Hypothalamus (tissue), 51 donors: ENCODE data around the gene RSPH9.

Experiments used
- DNase-seq, 51 donors: peaks; one replicate each; lab custom pipeline; 2025; lab: John Stamatoyannopoulos, UW

RSPH9 gene

DNA sequence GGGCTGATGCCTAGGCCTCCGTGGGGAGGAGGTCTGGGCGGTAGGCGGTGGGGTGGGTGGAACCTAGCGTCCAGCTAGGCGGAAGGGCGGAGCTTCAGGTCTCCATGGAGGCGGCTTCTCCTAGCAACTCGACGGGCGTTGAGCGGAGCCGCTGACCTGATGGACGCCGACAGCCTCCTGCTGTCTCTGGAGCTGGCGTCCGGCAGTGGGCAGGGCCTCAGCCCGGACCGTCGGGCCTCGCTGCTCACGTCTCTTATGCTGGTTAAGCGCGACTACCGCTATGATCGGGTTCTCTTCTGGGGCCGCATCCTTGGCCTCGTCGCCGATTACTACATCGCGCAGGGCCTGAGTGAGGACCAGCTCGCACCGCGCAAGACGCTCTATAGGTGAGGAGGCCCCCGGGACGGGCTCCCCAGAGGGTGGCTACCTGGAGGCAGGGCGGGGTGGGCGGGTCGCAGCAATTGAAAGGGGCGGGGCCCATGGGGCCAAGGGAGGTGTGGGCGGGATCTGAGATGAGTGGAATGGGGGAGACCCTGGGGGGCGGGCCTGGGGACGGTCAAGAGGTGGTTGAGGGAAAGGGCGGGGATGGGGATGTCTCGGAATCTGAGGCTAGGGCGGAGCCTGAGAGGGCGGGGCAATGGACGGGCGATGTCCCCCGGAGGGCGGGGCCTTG is at the start of gene RSPH9:
Gene RSPH9, plus strand, starts transcription at position 97 of the 673 bp plus-strand sequence. Its CDS starts 63 bp downstream, at position 160.
- peak in 21 of 51 donors; percentile 10 to 52 (median 26) for DNase-seq

- DNase-seq = no peak
These were observed 44.2 kb upstream of the RSPH9 start for GRCh38 chr6:43600595-43600994.

DNA sequence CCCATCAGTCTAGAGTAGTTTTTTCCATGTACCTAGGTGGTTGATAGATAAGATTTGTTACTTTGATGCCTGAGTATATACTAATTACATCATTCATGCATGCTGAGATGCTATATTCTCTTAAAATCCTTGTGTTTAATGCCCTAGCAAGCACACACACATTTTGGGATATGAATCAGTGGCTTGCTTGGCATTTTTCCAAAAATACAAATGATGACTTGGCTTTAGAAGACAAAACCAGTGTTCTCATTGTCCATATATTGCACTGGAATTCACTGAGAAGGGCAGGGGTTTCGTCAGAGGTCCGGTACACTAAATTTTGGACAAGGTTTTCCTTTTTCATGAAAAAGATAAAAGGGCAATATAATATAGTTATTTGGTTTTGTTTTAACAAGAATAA is 40.7 kb upstream of the RSPH9 start:
- no peak for DNase-seq

DNA sequence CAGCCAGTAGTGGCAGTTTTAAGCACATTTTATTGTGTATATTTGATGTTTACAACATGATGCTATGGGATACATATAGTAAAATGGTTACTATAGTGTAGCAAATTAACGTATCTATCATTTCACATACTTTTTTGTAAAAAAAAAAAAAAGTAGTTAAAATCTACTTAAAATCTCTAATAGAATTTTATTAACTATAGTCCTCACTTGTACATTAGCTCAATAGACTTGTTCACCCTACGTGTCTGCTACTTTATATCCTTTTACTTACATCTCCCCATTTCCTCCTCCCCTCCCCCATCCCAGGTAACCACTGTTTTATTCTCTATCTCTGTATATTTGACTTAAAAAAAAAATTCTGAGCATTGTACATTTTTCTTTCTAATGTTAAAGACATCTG is 38.8 kb upstream of the RSPH9 start:
- no peak for DNase-seq

DNA sequence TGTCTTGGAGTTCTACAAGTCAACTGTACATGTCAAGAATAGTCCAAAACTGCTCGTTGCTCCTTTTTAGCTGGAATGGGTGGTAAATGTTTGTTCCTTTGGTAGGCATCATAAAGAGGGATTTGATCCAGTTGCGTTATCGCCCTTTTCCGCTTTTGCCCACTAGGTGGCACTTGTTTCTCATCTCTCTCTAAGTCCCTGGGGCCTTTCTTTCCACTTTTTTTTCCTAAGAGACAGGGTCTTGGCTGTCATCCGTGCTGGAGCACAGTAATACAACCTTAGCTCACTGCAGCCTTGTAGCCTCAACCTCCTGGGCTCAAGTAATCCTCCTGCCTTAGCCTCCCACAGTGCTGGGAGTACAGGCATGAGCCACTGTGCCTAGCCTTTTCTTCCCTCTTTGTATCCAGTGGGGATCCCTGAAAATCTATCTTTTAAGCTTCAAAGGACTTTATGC is 36.5 kb upstream of the RSPH9 start:
- peak in 32 of 51 donors; percentile 2 to 73 (median 36) for DNase-seq

- DNase-seq = no peak
These were observed 36.0 kb upstream of the RSPH9 start for GRCh38 chr6:43608807-43609206.

- DNase-seq = no peak
These were observed 35.4 kb upstream of the RSPH9 start for GRCh38 chr6:43609402-43609801.

DNA sequence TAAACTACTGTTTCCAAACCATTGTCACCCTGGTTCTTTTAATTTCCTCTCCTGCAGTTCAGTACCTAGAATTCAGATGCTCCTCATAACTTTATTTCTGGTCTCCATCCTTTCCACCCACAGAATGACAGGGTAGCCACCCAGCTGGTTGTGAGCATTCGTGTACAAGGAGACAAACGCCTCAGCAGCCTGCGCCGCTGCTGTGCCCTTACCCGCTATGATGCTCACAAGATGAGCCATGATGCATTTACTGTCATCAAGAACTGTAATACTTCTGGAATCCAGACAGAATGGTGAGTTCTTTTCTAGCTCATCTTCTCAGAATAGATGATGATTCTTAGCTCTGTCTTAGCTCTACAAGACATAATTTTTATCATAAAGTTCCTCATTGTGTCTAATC is 34.4 kb upstream of the RSPH9 start:
- DNase-seq = peak in 1 of 51 donors; percentile 46

- peak in 1 of 51 donors; percentile 16 for DNase-seq
These were observed 31.0 kb upstream of the RSPH9 start for GRCh38 chr6:43613721-43614395.

DNA sequence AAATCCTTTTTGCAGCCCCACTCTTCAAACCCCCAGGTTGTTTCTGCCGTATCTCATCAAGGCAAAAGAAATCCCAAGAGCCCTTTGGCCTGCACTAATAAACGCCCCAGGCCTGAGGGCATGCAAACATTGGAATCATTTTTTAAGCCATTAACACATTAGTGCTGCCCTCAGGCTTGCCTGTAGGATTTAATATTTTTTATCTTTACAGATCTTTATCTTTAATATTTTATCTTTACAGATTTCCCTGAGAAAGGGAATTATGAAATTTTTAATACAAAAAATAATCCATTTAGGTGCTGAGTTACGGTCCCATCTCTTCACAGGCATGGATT is 30.5 kb upstream of the RSPH9 start:
- no peak for DNase-seq

DNA sequence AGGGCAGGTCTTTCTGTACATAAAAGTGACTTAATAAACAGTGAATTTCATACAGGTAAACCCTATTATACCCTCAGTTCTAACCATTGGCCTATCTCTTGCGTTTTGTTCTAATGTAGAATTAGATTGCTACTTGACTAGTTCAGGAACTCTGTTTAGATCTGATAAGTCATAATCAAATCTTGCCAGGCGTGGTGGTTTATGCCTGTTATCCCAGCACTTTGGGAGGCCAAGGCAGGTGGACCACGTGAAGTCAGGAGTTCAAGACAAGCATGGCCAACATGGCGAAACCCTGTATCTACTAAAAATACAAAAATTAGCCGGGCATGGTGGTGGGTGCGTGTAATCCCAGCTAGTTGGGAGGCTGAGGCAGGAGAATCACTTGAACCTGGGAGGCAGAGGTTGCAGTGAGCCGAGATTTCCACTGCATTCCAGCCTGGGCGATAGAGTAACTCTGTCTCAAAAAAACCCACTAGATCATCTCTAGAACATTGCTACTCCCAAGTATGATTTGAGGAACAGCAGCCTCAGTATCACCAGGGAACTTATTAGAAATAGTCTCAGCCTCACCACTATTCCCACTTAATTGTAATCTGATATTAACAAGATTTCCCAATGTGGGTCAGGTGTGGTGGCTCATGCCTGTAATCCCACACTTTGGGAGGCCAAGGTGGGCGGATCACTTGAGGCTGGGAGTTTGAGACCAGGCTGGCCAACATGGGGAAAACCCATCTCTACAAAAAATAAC is 27.9 kb upstream of the RSPH9 start:
- no peak for DNase-seq

DNA sequence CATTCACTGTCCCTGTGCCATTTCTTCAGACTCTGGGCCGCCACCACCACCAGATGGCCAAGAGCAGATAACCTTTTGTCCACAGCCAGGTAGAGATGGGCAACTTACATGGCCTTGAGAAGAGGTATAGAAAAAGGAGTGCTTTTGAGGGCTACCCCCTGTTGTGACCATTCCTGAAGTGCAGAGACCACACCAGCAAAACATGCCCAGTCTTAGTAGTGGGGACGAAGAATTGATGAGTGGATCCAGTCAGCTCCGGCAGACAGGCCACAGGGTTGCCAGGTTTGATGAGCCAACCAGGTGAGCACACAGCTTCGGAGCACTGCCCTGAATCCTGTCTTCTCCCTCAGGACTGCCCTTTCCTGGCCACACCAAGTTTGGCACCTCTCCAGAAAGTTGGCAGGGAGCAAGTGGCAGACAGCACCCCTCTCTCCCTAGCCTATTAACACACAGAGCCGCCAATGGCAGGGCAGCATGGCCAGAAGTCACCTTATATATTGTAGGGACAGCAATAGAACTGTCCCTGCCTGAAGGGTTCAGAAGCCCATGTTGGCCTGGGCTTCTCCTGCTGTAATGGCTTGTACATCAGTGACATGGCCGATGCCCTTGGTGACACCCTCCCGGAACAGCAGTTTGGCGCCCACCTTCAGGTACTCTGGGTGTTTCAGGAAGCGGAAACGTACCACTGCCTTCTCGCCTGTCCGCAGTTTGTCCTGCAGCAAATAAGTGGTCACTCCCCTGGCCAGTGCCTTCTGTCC is 23.6 kb upstream of the RSPH9 start:
- no peak for DNase-seq

DNA sequence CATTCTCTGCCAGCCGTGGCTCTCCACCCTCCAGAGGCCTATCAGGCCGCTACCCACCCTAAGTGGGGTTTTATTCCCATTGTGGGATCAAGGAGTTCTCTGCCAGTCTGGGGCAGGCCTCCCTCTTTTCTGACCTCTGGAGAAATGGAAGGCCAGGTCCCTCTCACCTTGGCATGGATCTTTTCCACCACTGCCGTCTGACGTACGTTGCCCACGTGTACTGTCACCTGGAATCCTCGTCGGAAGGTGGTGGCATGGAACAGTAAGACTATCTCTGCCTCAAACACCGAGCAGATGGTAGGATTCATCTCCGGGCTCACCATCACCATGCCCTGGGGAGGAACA is 23.0 kb upstream of the RSPH9 start:
- no peak for DNase-seq

DNA sequence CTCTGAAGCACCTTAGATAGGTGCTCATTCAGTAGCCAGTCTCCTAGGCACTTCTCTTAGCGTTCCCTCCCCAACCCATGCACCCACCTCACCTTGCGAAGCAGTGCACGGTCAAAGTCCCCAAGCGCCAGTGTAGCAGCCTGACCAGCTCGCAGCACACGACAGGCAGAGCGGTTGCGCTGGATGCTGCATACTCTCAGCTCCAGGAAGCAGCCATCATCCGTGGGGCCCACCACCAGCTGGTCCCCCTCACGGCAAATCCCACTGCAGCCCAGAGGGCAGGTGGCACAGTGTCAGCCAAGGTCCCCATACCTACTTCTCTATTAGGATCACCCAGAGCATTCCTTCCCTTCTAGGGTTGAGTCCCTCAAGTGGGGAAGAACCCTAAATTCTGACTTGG is 22.3 kb upstream of the RSPH9 start:
- DNase-seq = no peak

DNA sequence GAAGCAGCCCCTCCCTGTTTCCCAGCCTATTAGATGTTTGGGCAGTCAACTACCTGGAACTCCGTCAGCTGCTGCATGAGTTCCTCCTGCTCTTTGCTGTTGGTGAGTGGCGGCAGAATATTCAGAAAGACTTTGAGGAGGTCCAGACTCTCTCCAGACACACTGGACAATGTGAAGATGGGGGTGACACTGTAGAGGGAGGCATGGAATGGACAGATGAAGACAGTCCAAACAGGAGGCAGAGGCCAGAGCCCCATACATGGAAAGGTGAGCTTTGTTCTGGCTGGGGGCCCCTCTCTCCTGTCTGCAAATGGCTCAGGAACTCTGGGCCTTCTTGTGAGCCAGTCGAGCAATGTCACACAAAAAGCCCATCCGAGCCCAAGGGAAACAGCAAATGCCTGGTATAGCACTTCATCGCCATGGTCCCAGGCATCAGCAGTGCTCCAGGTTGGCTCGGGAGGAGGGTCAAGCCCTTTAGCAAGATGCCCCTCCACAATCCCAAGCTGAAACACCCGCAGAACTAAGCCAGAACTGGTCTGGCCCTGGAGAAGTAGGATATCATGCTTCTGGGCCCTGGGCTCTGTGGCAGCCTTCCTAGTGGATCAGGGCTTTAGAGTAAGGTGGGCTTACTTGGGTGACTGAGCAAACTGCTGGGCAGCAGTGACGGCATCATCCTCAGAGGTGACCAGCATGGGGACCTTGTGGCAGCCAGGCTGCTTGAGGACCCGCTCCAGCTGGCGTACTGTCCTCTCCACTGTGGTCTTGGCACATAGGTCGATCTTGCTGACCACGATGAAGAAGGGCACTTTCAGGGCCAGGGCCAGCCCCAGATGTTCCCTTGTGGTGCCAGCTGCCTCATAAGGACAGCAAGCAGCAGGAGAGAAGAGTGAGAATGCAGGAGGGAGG is 20.7 kb upstream of the RSPH9 start:
- no peak for DNase-seq

GRCh38 chr6:43624786-43625288 is 20.0 kb upstream of the RSPH9 start:
- DNase-seq = no peak

DNA sequence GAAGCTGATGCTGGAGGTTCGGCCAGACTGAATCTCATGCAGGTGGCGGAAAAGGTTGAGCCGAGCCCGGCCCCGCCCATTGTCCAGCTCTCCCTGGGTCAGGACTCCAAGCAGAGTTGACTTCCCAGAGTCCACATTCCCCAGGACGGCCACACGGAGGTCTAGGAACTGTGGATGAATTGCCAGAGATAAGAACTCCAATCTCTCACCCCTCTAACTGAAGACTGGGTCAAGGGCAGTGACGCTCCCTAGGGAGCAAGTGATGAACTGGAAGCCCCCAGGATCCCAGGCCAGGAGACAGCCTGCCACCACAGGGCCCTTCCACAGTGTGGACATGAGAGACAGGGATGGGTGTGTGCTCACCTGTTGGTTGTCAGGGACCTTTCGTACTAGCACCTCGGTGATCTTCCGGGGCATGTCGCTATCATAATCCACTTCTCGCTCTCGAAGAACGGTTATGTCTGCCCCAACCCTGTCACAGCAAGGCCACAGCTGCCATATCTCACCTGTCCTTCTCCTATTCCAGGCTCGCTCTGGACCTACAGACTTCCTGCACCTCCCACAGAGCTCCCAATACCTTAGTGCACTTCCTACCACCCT is 19.3 kb upstream of the RSPH9 start:
- no peak for DNase-seq

DNA sequence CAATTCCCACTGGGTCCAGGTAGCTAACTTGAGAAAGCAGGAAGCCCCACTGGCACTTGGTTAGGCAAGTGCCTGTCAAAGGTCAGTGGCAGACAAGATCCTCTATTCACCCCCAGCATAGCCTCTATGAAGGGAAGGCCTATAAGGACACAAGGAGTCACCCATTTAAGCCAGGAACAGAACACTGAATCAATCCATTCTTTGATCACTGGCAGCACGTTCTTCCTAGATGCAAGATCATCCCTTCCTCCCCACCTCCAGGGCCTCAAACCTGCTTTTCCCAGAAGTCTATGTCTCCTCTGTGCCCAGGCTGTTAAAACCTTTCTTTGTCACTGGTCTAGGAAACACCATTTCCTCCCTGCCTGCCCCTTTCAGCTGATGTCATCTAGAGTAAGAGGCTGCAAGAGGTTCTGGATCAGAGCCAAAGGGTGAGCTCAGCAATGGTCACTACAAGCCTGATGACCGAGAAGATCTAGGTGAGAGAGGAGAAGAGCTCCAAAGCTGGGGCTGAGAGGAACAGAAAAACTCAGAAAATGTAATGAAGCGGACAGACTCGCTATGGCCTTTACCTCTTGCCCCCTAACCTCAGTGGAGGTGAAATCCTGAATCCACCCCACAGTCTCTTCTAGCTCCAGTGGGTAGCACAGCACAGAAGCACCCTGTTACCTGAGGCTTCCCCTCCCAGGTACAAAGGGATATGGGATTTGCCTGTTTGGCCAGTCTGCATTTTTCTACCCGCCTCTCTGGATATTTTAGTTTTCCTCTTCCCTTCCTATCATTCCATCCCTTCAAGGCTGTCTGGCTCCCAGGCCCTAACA is 17.6 kb upstream of the RSPH9 start:
- peak in 19 of 51 donors; percentile 4 to 68 (median 19) for DNase-seq
